ENCODE results near the gene GREM2.

GRCh38 chr1:240613356-240614142 lies 1.6 kb upstream of the GREM2 start:
- TF ChIP-seq EZH2 (IDR thresholded peaks at IDR 0.05), result no peak
- TF ChIP-seq POLR2AphosphoS5 (IDR thresholded peaks at IDR 0.05; ENCODE audit: borderline replicate concordance, low read depth, low read length), result no peak
- TF ChIP-seq FOXP2 (optimal IDR thresholded peaks at IDR 0.05; ENCODE audit: control extremely low read depth, extremely low read length, insufficient read depth), result no peak

All from SK-N-MC (cell line).